ENCODE results near the gene HRG. TPM values are rescaled to one million over a fixed set of nuclear protein-coding genes. Genes with fewer than 3 reads are reported as not detected.

HRG gene
- total and polyA plus RNA-seq, 2 of the 4 experiments (the other 2 are of a cell fraction): not detected

DNA sequence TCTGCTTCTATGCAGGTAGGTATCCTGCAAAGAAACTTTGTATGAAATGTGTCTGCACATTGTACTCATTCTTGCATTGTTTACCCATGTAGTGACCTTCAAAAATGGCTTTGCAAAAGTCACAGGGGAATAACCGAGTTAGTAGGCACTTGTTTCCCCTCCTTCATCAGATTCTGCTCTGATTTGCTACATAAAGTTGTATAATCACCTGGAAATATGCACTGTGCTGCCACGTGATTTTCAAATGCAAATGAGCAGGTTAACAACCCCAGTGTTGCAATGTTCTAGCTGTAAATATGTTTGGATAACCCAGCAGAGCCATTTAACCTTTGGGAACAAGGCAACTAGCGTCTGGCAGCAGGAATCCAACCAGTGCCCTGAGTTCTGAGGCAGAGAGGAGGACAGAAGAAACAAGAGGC, 51.2 kb downstream of the HRG start, which contains the start of gene KNG1:
TSS of gene KNG1 (plus strand) at position 321 of the 419 bp plus-strand sequence. CDS start 184 bp downstream, outside the sequence.
- H3K4me1 ChIP-seq (ENCODE audit: control insufficient read depth, insufficient read depth, low read length): peaks cover 2% of the 10 kb centered on the region; the same call in 1 of the 2 replicates
- no peak within 1 kb of the TSS for H2AFZ ChIP-seq (replicated peaks; ENCODE audit: low read length, poor library complexity)
- H2BK120ac ChIP-seq (ENCODE audit: low read depth, low read length): no peak within 1 kb of the TSS
- dilution Hi-C loops (cut with HindIII; ENCODE audit: low sequenced_read_pairs, unreplicated experiment): no loop called here
- in situ Hi-C loops (cut with MboI; ENCODE audit: low sequenced_read_pairs): no loop called here
- H3K14ac ChIP-seq (replicated peaks; ENCODE audit: low read depth, low read length): no peak within 1 kb of the TSS
- CTCF ChIA-PET: no interaction called here
- WGBS, 2 experiments (ENCODE audit: extremely low coverage in 2 of 2, insufficient read length in 1 of 2): no CpG with 5 or more reads among the region's 3 CpGs
- TF ChIP-seq MAFK (IDR thresholded peaks at IDR 0.05; ENCODE audit: low read depth, low read length) (no peak), MAZ (IDR thresholded peaks at IDR 0.05; ENCODE audit: borderline replicate concordance, low read depth, low read length) (no peak), MXI1 (IDR thresholded peaks at IDR 0.05; ENCODE audit: borderline replicate concordance, low read depth, low read length) (no peak), RAD21 (IDR thresholded peaks at IDR 0.05; ENCODE audit: low read length) (no peak), NFE2L2 (IDR thresholded peaks at IDR 0.05; ENCODE audit: low read depth, low read length) (no peak), POLR2A (IDR thresholded peaks at IDR 0.05; ENCODE audit: low read depth, low read length) (no peak), USF2 (IDR thresholded peaks at IDR 0.05; ENCODE audit: low read depth, low read length) (no peak), SMC3 (IDR thresholded peaks at IDR 0.05; ENCODE audit: low read depth, low read length) (no peak), CEBPB (IDR thresholded peaks at IDR 0.05; ENCODE audit: low read depth, low read length) (no peak), CHD1 (IDR thresholded peaks at IDR 0.05; ENCODE audit: low read depth, low read length) (no peak), BHLHE40 (IDR thresholded peaks at IDR 0.05; ENCODE audit: low read depth, low read length) (no peak), FOS (IDR thresholded peaks at IDR 0.05; ENCODE audit: low read depth, low read length) (no peak), RFX5 (IDR thresholded peaks at IDR 0.05; ENCODE audit: low read depth, low read length) (no peak)
- TF ChIP-seq, protein P1, sequence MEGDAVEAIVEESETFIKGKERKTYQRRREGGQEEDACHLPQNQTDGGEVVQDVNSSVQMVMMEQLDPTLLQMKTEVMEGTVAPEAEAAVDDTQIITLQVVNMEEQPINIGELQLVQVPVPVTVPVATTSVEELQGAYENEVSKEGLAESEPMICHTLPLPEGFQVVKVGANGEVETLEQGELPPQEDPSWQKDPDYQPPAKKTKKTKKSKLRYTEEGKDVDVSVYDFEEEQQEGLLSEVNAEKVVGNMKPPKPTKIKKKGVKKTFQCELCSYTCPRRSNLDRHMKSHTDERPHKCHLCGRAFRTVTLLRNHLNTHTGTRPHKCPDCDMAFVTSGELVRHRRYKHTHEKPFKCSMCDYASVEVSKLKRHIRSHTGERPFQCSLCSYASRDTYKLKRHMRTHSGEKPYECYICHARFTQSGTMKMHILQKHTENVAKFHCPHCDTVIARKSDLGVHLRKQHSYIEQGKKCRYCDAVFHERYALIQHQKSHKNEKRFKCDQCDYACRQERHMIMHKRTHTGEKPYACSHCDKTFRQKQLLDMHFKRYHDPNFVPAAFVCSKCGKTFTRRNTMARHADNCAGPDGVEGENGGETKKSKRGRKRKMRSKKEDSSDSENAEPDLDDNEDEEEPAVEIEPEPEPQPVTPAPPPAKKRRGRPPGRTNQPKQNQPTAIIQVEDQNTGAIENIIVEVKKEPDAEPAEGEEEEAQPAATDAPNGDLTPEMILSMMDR (conservative IDR thresholded peaks at IDR 0.05; ENCODE audit: low read depth, low read length): no peak
- no peak for DNase-seq
- H3K9ac ChIP-seq (ENCODE audit: low read depth, low read length): no peak within 1 kb of the TSS
- POLR2A ChIA-PET (ENCODE audit: unreplicated experiment): no interaction called here
- H3K18ac ChIP-seq (ENCODE audit: low read depth, low read length): no peak within 1 kb of the TSS
- H3K79me1 ChIP-seq (ENCODE audit: low read depth in 1 of 2, low read length in 2 of 2): no peaks in the 10 kb centered on the region
- no peak within 1 kb of the TSS for H3K4ac ChIP-seq (ENCODE audit: low read depth, low read length)
- H2BK5ac ChIP-seq (ENCODE audit: low read depth, low read length, poor library complexity, severe bottlenecking): no peak within 1 kb of the TSS
- no peak within 1 kb of the TSS for H3K27ac ChIP-seq (ENCODE audit: insufficient read depth, low read length)
- H4K8ac ChIP-seq (ENCODE audit: low read depth in 2 of 2, low read length in 2 of 2): no peak within 1 kb of the TSS
- H3K4me2 ChIP-seq (ENCODE audit: low read depth, low read length): no peak within 1 kb of the TSS
- H2AK9ac ChIP-seq (replicated peaks; ENCODE audit: low read depth, low read length, poor library complexity): no peak within 1 kb of the TSS
- no peaks in the 10 kb centered on the region for H3K9me3 ChIP-seq (ENCODE audit: control insufficient read depth, insufficient read depth, low read length)
- H3K27me3 ChIP-seq (ENCODE audit: control insufficient read depth, insufficient read depth, low read length): peaks cover 15% of the 10 kb centered on the region
- ATAC-seq (ENCODE audit: low read depth): no peak
- no peak within 1 kb of the TSS for H3K56ac ChIP-seq (ENCODE audit: extremely low read depth, insufficient read depth, low read length)
- H3K23ac ChIP-seq (ENCODE audit: low read depth, low read length): no peak within 1 kb of the TSS
- H4K20me1 ChIP-seq (ENCODE audit: insufficient read depth, low read length): no peaks in the 10 kb centered on the region
- no peak within 1 kb of the TSS for H4K91ac ChIP-seq (ENCODE audit: insufficient read depth, low read depth, low read length)
- no peak within 1 kb of the TSS for H2AK5ac ChIP-seq (ENCODE audit: low read depth, low read length)
- H3K4me3 ChIP-seq (ENCODE audit: insufficient read depth, low read depth, low read length): no peak within 1 kb of the TSS
- BruUV-seq (replicated peaks): no TSS peak
- intact Hi-C loops (cut with micrococcal nuclease): no loop called here
- H3K36me3 ChIP-seq (ENCODE audit: control insufficient read depth, insufficient read depth, low read length): no peaks in the 10 kb centered on the region
- H3K9me1 ChIP-seq (ENCODE audit: insufficient read depth, low read length): no peaks in the 10 kb centered on the region
- no peak within 1 kb of the TSS for H2BK15ac ChIP-seq (ENCODE audit: low read depth, low read length)
- no peak within 1 kb of the TSS for H4K5ac ChIP-seq (ENCODE audit: low read depth, low read length)
- no peak within 1 kb of the TSS for H2BK20ac ChIP-seq (ENCODE audit: low read depth, low read length)
